ENCODE measurements around the gene CDH19. TPM values are rescaled to one million over a fixed set of nuclear protein-coding genes. Genes with fewer than 3 reads are reported as not detected.

The CDH19 gene
- total and polyA plus RNA-seq, 7 experiments from 2014 or later: not detected

DNA sequence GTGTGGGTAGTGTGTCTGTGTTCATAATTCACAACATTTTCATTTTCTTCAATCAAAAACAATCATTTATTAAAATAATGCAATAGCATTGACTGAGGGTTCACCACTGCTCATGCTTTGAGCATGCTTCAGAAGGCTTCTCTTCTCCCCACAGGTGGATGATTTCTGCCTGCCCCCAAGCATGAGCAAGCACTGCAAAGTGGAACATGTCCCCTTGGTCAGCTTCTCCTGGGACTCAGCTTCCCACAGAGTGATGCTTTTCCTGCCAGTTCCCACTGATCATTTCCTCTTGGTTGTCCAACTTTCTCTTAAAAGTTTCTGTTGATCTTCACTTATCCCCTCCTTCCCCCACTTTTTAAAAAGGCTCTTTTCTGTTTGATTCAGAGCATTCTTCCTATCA, 31.5 kb upstream of the CDH19 start:
- no peak overlapping the region for H3K4me3 Mint-ChIP-seq
- Histone ChIP-seq H3K36me3 (ENCODE audit: control insufficient read depth in 2 of 3, insufficient read depth in 3 of 3, low read length in 3 of 3) (no peaks in the 10 kb centered on the region), H3K4me3 (ENCODE audit: low read length) (no peak overlapping the region), H3K27ac (ENCODE audit: low read depth, low read length) (no peak overlapping the region), H3K4me1 (ENCODE audit: control insufficient read depth in 2 of 2, insufficient read depth in 2 of 2, low read length in 2 of 2) (no peaks in the 10 kb centered on the region), H3K27me3 (ENCODE audit: control insufficient read depth in 2 of 2, insufficient read depth in 2 of 2, low read length in 2 of 2) (no peaks in the 10 kb centered on the region), H3K9me3 (ENCODE audit: control insufficient read depth in 2 of 3, low read length in 3 of 3) (no peaks in the 10 kb centered on the region)
- intact Hi-C loops (cut with micrococcal nuclease): no loop called here
- DNase-seq: no peak
- ChIA-PET CTCF (no interaction called here), POLR2A (no interaction called here)
- ATAC-seq: no peak
- H3K36me3 Mint-ChIP-seq: no peaks in the 10 kb centered on the region
- no peaks in the 10 kb centered on the region for H3K27me3 Mint-ChIP-seq
- H3K4me1 Mint-ChIP-seq: no peaks in the 10 kb centered on the region
- H3K9me3 Mint-ChIP-seq: peaks cover 0 to 13% (median 1%) of the 10 kb centered on the region in 11 donors
- H3K27ac Mint-ChIP-seq: no peak overlapping the region

DNA sequence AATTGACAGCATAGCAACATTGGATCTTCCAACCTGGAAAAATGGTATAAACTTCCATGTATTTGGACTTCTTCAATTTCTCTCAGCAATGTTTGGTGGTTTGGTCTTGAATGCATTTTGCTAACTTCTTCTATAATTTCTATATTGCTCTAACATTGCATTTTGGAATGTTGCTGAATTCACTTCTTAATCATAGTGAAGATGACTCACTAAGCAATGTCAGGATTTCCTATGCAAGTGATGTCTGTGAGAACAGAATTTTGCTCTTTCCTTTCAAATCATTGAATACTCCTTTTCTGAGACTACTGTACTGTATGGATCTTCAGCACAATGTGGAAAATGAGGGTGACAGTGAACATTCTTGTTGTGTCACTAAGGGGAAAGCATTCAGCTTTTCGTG, 28.9 kb upstream of the CDH19 start:
- Histone ChIP-seq H3K9me3 (ENCODE audit: control insufficient read depth in 2 of 3, low read length in 3 of 3) (no peaks in the 10 kb centered on the region), H3K4me1 (ENCODE audit: control insufficient read depth in 2 of 2, insufficient read depth in 2 of 2, low read length in 2 of 2) (no peaks in the 10 kb centered on the region), H3K36me3 (ENCODE audit: control insufficient read depth in 2 of 3, insufficient read depth in 3 of 3, low read length in 3 of 3) (no peaks in the 10 kb centered on the region), H3K4me3 (ENCODE audit: low read length) (no peak overlapping the region), H3K27ac (ENCODE audit: low read depth, low read length) (no peak overlapping the region), H3K27me3 (ENCODE audit: control insufficient read depth in 2 of 2, insufficient read depth in 2 of 2, low read length in 2 of 2) (no peaks in the 10 kb centered on the region)
- Mint-ChIP-seq H3K4me3 (no peak overlapping the region), H3K27ac (no peak overlapping the region), H3K9me3 (peaks cover 0 to 24% (median 3%) of the 10 kb centered on the region in 11 donors), H3K36me3 (no peaks in the 10 kb centered on the region), H3K27me3 (no peaks in the 10 kb centered on the region), H3K4me1 (no peaks in the 10 kb centered on the region)
- ChIA-PET CTCF (no interaction called here), POLR2A (no interaction called here)
- intact Hi-C loops (cut with micrococcal nuclease): no loop called here
- ATAC-seq: no peak
- no peak for DNase-seq

DNA sequence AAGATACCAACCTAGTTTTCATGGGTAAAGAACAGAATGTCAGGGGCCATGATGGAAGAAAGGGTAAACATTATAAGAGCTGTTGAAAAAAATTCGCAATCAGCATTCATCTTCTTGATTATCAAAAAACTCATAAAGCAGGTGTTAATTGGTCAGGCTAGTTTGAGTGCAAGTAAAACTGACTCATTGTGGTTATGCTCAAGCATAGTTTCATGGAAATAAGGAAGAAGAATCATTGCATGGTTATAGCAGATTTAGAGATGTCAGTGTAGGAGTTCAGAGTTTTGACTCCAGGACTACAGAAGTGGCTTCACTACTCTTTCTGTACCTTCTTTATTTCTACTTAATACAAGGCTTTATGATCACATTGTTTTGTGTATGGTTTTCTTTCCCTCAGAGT, 26.9 kb upstream of the CDH19 start:
- ATAC-seq: no peak
- no peaks in the 10 kb centered on the region for H3K36me3 Mint-ChIP-seq
- Histone ChIP-seq H3K27me3 (ENCODE audit: control insufficient read depth in 2 of 2, insufficient read depth in 2 of 2, low read length in 2 of 2) (no peaks in the 10 kb centered on the region), H3K9me3 (ENCODE audit: control insufficient read depth in 2 of 3, low read length in 3 of 3) (no peaks in the 10 kb centered on the region), H3K36me3 (ENCODE audit: control insufficient read depth in 2 of 3, insufficient read depth in 3 of 3, low read length in 3 of 3) (no peaks in the 10 kb centered on the region), H3K4me3 (ENCODE audit: low read length) (no peak overlapping the region), H3K4me1 (ENCODE audit: control insufficient read depth in 2 of 2, insufficient read depth in 2 of 2, low read length in 2 of 2) (no peaks in the 10 kb centered on the region), H3K27ac (ENCODE audit: low read depth, low read length) (no peak overlapping the region)
- POLR2A ChIA-PET: no interaction called here
- no peak for DNase-seq
- H3K4me3 Mint-ChIP-seq: no peak overlapping the region
- CTCF ChIA-PET: no interaction called here
- no peaks in the 10 kb centered on the region for H3K27me3 Mint-ChIP-seq
- no peak overlapping the region for H3K27ac Mint-ChIP-seq
- H3K4me1 Mint-ChIP-seq: no peaks in the 10 kb centered on the region
- peaks cover 0 to 30% (median 4%) of the 10 kb centered on the region in 11 donors for H3K9me3 Mint-ChIP-seq
- intact Hi-C loops (cut with micrococcal nuclease): no loop called here

GRCh38 chr18:66623821-66624220, 19.9 kb upstream of the CDH19 start:
- no peak for ATAC-seq

DNA sequence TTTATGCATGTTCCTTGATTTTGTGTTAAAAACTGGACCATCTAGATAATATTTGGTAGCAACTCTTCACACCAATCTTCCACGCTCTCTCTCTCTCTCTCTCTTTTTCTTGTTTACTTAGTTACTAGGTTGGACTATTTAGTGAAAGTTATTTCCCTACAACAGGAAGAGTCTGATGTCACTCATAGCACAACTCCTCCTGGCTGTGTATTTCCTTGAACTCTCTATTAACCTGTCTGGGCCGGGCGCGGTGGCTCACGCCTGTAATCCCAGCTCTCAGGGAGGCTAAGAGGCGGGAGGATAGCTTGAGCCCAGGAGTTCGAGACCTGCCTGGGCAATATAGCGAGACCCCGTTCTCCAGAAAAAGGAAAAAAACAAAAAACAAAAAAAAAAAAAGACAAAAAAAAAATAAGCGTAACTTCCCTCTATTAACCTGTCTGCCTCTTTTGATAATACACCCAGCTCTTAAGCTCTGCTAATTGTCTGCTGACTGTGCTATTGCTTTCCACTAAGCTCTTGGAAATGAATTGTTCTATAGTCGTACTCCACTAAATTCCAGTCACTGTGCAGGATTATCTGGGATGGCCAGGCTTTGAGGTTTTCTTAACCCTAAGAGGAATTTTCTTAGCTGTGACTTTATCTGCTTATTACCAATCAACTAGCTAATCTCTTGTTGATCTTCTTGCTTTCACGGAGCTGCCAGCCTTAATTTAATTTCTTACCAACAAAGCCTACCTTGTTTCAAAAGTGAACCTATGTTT, 18.1 kb upstream of the CDH19 start:
- ChIA-PET CTCF (no interaction called here), POLR2A (no interaction called here)
- H3K27me3 ChIP-seq (ENCODE audit: control insufficient read depth in 2 of 2, insufficient read depth in 2 of 2, low read length in 2 of 2): no peaks in the 10 kb centered on the region
- no peaks in the 10 kb centered on the region for H3K36me3 Mint-ChIP-seq
- H3K9me3 ChIP-seq (ENCODE audit: control insufficient read depth in 2 of 3, low read length in 3 of 3): no peaks in the 10 kb centered on the region
- ATAC-seq (no peak), DNase-seq (no peak)
- H3K4me3 ChIP-seq (ENCODE audit: low read length): no peak overlapping the region
- no peak overlapping the region for H3K4me3 Mint-ChIP-seq
- no peaks in the 10 kb centered on the region for H3K4me1 Mint-ChIP-seq
- H3K9me3 Mint-ChIP-seq: peaks cover 0 to 25% (median 5%) of the 10 kb centered on the region in 11 donors
- H3K27ac ChIP-seq (ENCODE audit: low read depth, low read length): no peak overlapping the region
- no peaks in the 10 kb centered on the region for H3K27me3 Mint-ChIP-seq
- no peaks in the 10 kb centered on the region for H3K36me3 ChIP-seq (ENCODE audit: control insufficient read depth in 2 of 3, insufficient read depth in 3 of 3, low read length in 3 of 3)
- intact Hi-C loops (cut with micrococcal nuclease): no loop called here
- H3K4me1 ChIP-seq (ENCODE audit: control insufficient read depth in 2 of 2, insufficient read depth in 2 of 2, low read length in 2 of 2): no peaks in the 10 kb centered on the region
- no peak overlapping the region for H3K27ac Mint-ChIP-seq

More at GRCh38 chr18:66623821-66624220, 19.9 kb upstream of the CDH19 start:
- Mint-ChIP-seq H3K36me3 (no peaks in the 10 kb centered on the region), H3K4me3 (no peak overlapping the region), H3K27me3 (no peaks in the 10 kb centered on the region), H3K27ac (no peak overlapping the region), H3K9me3 (peaks cover 0 to 20% (median 3%) of the 10 kb centered on the region in 11 donors), H3K4me1 (no peaks in the 10 kb centered on the region)
- Histone ChIP-seq H3K4me3 (ENCODE audit: low read length) (no peak overlapping the region), H3K9me3 (ENCODE audit: control insufficient read depth in 2 of 3, low read length in 3 of 3) (no peaks in the 10 kb centered on the region), H3K36me3 (ENCODE audit: control insufficient read depth in 2 of 3, insufficient read depth in 3 of 3, low read length in 3 of 3) (no peaks in the 10 kb centered on the region), H3K27ac (ENCODE audit: low read depth, low read length) (no peak overlapping the region), H3K27me3 (ENCODE audit: control insufficient read depth in 2 of 2, insufficient read depth in 2 of 2, low read length in 2 of 2) (no peaks in the 10 kb centered on the region), H3K4me1 (ENCODE audit: control insufficient read depth in 2 of 2, insufficient read depth in 2 of 2, low read length in 2 of 2) (no peaks in the 10 kb centered on the region)
- POLR2A ChIA-PET: no interaction called here
- DNase-seq: no peak
- intact Hi-C loops (cut with micrococcal nuclease): no loop called here
- CTCF ChIA-PET: no interaction called here

DNA sequence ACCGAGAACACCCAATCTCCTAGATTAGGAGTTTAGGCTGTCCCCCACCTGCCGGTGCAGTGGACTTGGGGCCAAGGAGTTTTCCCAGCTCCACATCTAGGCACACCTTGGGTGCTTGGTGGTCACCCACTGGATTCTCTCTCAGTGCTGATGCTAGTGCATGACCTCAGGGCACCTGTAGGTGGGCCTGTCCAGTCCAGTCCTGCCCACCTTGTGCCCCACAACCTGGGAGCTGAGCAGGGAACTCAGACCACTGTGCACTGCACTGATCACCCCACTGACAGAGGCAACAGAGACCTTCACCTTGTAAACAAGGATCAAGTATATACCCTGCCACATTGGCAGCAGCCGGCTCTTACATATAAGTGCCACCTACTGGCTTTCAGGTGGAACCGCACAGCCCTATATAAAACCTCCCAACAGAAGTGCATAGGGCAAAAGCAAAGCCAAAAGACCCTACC, 12.7 kb upstream of the CDH19 start:
- no peak overlapping the region for H3K27ac Mint-ChIP-seq
- no peak overlapping the region for H3K4me3 Mint-ChIP-seq
- POLR2A ChIA-PET: no interaction called here
- no peaks in the 10 kb centered on the region for H3K27me3 Mint-ChIP-seq
- Histone ChIP-seq H3K9me3 (ENCODE audit: control insufficient read depth in 2 of 3, low read length in 3 of 3) (no peaks in the 10 kb centered on the region), H3K4me1 (ENCODE audit: control insufficient read depth in 2 of 2, insufficient read depth in 2 of 2, low read length in 2 of 2) (no peaks in the 10 kb centered on the region), H3K4me3 (ENCODE audit: low read length) (no peak overlapping the region), H3K27me3 (ENCODE audit: control insufficient read depth in 2 of 2, insufficient read depth in 2 of 2, low read length in 2 of 2) (no peaks in the 10 kb centered on the region), H3K36me3 (ENCODE audit: control insufficient read depth in 2 of 3, insufficient read depth in 3 of 3, low read length in 3 of 3) (no peaks in the 10 kb centered on the region), H3K27ac (ENCODE audit: low read depth, low read length) (no peak overlapping the region)
- H3K4me1 Mint-ChIP-seq: no peaks in the 10 kb centered on the region
- DNase-seq (no peak), ATAC-seq (no peak)
- no peaks in the 10 kb centered on the region for H3K36me3 Mint-ChIP-seq
- intact Hi-C loops (cut with micrococcal nuclease): no loop called here
- CTCF ChIA-PET: no interaction called here
- H3K9me3 Mint-ChIP-seq: peaks cover 0 to 21% (median 4%) of the 10 kb centered on the region in 11 donors

- no peaks in the 10 kb centered on the region for H3K4me1 Mint-ChIP-seq
- no peak overlapping the region for H3K27ac ChIP-seq (ENCODE audit: low read depth, low read length)
- H3K4me1 ChIP-seq (ENCODE audit: control insufficient read depth in 2 of 2, insufficient read depth in 2 of 2, low read length in 2 of 2): no peaks in the 10 kb centered on the region
- POLR2A ChIA-PET: no interaction called here
- H3K36me3 Mint-ChIP-seq: no peaks in the 10 kb centered on the region
- H3K27me3 ChIP-seq (ENCODE audit: control insufficient read depth in 2 of 2, insufficient read depth in 2 of 2, low read length in 2 of 2): no peaks in the 10 kb centered on the region
- no peaks in the 10 kb centered on the region for H3K9me3 ChIP-seq (ENCODE audit: control insufficient read depth in 2 of 3, low read length in 3 of 3)
- no peak overlapping the region for H3K4me3 Mint-ChIP-seq
- no peaks in the 10 kb centered on the region for H3K27me3 Mint-ChIP-seq
- no peak overlapping the region for H3K27ac Mint-ChIP-seq
- H3K4me3 ChIP-seq (ENCODE audit: low read length): no peak overlapping the region
- ATAC-seq (no peak), DNase-seq (no peak)
- H3K9me3 Mint-ChIP-seq: peaks cover 0 to 19% (median 3%) of the 10 kb centered on the region in 11 donors
- intact Hi-C loops (cut with micrococcal nuclease): no loop called here
- no peaks in the 10 kb centered on the region for H3K36me3 ChIP-seq (ENCODE audit: control insufficient read depth in 2 of 3, insufficient read depth in 3 of 3, low read length in 3 of 3)
- CTCF ChIA-PET: no interaction called here
Observed at GRCh38 chr18:66615176-66615575, 11.3 kb upstream of the CDH19 start.

Data from naive thymus-derived CD4-positive, alpha-beta T cell (primary cell).